Fibroblast of skin of right quadriceps (primary cell): Measurements from ENCODE around the gene GRAMD4.
A peak's percentile ranks its signal among the peaks of the same experiment; 100 is the strongest.

ENCODE experiments used
- DNase-seq: peaks from one replicate; pipeline ENCODE4 v3.0.0-alpha.2; 2013

The GRAMD4 gene, protein sequence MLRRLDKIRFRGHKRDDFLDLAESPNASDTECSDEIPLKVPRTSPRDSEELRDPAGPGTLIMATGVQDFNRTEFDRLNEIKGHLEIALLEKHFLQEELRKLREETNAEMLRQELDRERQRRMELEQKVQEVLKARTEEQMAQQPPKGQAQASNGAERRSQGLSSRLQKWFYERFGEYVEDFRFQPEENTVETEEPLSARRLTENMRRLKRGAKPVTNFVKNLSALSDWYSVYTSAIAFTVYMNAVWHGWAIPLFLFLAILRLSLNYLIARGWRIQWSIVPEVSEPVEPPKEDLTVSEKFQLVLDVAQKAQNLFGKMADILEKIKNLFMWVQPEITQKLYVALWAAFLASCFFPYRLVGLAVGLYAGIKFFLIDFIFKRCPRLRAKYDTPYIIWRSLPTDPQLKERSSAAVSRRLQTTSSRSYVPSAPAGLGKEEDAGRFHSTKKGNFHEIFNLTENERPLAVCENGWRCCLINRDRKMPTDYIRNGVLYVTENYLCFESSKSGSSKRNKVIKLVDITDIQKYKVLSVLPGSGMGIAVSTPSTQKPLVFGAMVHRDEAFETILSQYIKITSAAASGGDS

DNA sequence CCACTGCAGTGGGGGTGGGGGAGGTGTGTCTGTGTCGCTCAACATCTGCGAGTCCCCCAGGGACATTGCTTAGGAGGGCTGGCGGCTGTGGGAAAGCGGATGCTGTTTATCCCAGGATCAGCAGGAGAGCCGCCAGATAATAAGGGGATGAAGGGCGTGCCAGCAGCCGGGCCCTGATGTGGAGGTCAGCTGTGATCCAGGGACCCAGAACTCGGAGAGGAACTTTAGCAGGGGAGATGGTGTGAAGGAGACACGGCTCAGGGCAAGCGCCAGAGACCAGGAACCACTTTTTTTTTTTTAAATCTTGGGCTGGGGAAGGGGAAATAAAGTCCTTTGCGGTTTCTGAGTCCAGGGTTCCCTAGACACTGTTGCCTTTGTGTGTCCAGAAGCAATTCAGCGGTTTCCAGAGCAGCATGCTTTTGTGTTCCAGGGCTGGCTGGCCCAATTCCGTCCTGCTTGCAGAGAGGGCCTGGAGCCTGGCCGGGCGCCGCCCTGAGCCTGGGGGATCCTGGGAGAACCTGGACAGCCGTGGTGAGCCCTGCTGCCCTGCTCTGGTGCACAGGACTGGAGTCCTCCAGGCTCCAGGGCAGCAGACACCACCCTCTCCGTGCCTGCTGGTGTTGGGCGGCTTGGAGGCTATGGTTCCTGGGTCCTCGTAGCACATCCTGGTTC is at the start of gene GRAMD4:
Gene GRAMD4 (plus strand): TSS at position 557 of the 672 bp plus-strand sequence. CDS start 6,414 bp downstream, outside the sequence.
- no peak for DNase-seq

DNA sequence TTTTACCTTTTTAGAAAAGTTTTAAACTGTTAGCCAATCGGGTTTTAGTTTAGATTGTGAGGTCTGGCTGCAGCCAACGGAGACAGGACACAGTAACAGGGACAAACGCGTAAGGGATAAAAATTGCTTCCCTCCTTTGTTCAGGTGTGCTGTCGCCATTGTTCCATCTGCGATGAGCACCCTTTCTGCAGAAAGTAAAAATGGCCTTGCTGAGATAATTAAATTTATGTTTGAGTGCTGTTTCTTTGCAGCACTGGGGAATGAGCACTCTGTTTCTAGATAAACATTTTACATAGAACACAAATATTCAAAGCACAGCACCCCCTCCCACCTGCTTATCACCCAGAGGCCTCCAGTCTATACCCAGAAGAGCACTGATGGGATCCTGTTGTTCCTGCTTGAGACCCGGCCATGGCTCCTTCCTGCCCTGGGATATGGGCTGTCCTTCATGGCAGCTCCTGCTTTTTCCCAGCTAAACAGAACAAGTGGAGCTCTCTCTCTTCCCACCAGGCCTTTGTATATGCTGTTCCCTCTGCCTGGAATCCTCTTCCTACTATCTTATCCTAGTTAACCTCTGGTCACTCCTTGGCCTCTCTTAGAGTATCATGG is 48.4 kb upstream of the GRAMD4 start:
- no peak for DNase-seq

DNA sequence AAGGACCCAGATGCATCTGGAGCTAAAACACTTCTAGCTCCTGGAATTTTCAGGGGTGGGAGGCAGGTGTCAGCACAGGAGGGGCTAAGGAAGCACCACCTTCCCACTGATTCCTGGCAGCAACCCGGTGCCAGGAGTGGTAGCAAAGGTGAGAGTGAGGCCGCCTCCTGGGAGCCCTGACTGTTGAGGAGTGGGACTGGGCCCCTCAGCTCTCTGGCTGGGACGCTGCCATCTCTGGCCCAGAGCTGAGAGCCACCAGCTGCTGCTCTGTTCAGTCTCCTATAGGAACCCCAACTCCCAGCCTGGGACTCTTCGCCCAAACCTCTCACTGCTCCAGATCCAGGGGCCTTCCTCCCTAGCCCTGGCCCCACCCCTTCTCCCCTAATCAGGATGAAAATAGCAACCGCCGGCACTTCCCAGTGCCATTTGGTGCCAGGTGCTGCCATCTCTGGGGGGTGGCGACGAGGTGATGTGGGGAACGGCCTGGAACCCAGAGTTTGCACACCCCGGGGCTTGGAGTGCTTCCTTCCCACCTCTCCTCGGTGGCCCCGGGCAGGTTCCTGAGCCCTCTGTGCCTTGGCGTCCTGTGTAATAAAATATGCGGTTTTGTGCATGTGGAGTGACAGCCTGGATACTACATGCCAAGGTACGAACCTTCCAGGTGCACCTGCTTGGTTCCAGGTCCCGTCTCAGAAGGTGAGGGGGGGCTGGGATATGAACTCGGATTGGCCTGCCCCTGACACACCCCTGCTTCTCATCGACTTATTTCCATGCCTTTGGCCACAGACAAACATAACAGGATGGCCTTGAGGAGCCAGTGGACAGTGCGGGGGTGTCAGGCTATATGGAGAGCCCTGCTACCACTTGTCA is 47.0 kb upstream of the GRAMD4 start:
- DNase-seq: no peak

DNA sequence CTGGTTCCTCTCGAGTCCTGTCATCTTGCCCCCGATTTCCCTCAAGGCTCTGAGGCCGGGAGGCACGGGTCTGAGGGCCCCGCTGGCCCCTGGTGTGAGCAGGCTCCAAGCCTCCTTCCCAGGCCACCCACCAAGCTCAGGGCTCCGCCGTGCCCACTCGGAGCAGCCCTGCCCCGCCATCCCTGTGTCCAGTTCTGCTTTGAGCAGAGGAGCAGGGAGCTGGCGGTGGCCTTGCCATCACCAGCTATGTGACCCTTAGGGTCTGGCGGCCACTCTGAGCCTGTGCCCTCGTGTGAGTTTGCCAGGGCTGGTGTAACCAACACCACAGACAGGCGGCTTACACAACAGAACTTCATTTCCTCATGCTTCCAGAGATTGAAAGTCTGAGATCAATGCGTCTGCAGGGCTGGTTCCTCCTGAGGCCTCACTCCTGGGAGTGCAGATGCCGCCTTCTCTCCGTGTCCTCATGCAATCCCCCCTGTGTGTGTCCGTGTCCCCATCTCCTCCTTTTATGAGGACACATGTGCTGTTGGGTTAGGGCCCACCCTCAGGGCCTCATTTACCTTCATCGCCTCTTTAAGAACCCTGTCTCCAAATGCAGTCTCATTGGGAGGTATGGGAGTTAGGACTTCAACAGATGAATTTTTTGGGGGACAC is 46.3 kb upstream of the GRAMD4 start:
- DNase-seq: no peak

DNA sequence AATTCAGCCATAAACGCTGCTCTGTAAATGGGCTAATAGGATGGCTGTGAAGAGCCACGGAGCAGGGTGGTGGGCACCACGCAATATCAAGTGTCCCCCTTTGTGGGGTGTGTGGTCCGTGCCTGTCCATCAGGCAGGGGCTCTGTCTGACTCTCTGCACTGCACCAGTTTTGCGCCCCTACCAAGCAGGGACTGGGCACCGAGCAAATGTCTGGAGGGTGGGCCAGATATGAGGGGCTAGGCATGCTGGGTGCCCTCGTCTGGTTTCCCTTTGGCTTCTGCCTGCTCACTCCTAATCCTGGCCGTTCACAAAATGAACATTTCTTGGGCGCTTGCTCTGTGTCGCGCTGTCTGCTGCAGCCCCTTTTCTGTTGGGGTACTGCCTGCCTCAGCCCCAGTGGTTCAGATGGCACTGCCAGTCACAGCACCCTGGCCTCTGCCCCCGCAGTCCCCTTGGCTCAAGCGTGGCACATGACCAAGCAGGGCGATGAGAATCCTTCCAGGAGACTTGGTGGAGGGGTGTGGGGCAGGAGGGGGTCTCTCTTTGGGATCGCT is 45.7 kb upstream of the GRAMD4 start:
- DNase-seq: no peak

DNA sequence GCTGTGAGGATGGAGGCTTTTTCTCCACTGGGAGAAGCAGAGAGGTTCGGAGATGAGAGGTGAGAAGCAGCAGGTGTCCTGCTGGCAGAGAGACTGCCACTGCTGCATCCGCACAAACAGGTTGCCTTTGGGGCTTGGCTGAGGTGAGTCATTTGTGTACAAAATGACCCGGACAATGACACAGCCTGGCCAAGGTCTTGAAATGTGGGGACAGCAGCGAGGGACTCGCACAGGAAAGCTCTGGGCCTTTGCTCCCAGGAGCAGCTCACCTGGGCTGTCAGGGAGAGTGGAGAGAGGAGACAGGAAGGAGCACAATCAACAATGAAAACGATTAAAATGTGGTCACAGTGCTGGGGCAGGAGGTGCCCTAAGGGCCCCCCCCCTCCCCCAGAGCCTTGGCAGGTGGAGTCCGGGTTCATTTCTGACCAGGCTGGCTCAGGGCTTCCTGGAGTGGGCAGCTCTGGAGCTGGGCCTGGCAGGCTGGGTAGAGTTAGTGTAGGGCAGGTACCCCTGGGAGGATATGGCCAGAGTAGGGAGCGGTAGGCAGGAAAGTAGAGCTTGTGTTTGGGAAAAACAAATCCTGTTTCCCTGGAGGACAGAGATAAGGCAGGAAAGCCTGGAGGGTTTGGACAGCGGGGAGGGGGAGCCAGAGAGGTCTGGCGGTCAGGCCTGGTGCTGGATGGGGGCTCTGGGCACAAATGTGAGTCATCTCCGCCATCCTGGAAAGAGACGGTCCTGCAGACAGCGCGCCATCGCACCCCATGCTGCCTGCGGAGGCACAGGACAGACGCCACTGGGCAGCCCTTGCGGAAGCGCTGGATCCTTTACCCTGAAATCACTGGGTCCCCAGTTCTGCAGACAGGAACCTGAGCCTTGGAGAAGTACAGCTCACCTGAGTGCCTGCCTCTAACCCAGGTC is 44.9 kb upstream of the GRAMD4 start:
- DNase-seq: no peak

DNA sequence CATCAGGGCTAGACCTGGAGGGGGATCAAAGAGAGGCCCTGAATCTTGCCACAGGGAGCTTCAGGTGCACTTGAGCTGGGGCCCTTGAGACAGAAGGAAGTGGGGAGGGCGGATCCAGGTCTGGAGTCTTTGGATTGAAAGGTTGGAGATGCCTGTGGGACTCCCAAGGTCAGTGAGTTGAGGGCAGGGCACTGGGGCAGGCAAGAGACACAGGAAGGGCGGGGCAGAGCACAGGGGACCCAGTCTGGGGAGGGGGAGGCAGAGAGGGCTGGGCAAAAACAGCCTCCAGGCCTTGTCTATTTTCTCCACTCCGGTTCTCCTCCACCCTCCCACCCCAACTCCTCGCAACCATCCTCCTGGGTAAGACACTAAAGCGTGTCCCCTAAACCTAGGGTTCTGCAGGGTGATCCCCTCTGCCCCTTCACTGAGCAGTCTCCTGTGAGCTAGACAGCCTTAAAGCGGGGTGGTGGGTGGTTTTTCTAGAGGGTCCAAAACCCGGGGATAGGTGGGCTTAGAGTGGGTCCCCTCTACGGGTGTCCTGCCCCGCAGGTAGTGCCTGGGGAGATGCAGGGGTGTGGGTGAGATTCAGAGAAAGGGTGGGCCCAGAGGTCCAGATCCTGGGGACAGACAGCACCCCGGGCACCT is 44.2 kb upstream of the GRAMD4 start:
- no peak for DNase-seq

DNA sequence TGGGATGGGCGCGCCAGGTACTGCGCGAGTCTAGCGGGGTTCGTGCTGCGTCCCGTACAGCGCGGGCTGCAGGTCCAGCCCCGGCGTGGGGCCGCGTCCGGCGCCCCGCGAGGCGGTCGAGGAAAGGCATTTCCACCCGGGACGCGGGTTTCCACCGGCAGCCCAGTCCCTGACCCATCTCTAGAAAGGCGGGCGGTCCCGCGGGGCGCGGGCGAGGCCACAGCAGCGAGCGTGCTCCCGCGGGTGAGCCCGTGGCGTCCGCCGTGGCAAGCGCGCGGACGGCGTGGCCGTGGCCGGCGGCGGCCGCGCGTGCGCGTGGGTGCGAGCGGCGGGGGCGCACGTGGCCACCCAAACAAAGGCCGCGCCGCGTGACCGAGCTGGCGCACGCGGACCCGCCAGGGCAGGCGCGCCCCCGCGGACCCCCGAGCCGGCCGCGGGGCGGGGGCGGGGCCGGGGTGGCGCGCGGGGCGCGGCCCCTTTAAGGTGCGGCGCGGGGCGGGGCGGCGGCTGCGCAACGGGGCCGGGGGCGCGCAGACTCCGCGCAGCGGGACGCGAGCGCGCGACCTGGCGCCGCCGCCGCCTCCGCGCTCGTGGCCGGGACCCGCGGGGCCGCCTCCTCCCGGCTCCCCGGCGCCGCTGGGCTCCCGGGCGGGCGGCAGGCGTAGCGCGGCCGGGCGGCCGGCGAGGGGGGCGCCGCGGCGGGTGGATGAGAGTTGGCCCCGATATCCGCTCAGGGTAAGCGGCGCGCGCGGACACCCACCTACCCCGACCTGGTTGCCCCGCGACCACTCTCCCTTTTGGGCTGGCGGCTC is 43.4 kb upstream of the GRAMD4 start:
- DNase-seq: peak; percentile 49

DNA sequence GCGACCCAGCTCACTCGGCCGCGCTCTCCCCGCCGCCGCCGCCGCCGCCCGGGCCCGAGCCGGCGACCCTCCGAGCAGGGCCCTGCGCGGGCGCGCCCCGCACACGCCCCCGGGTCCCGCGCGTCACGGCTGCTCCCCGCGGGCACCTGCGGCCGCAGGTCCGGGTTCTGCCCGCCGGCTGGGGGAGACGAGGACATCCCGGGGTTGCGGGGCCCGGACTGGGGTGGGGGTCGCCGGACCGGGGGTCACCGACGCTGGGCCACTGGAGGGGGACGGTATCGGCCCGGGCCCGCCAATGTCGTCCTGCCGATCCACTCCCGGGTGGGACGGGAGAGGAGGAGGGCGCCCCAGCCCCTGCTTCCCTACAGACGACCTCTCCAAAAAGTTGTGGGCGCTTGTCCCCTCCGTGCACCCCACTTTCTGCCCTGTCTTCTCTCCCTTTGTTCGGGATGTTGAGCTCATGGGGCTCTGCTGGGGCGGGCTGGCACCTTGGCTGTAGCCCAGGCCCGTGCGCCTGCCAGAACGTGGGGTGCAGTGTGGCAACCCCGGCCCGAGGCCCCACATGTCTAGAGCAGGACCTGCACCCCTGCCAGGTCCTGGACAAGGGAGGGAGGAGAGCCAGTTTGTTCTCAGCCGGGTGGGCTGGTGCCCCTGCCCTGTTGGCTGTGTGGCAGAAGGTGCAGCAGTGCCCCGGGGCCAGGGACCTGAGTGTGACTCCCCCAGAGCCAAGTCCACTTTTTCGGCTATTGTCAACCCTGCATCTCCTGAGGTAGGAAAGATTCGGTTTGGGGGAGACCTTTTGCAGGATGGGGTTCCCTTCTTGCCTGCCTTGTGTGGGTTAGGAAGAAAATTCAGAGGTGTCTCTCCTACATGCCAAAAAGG is 42.6 kb upstream of the GRAMD4 start:
- no peak for DNase-seq

DNA sequence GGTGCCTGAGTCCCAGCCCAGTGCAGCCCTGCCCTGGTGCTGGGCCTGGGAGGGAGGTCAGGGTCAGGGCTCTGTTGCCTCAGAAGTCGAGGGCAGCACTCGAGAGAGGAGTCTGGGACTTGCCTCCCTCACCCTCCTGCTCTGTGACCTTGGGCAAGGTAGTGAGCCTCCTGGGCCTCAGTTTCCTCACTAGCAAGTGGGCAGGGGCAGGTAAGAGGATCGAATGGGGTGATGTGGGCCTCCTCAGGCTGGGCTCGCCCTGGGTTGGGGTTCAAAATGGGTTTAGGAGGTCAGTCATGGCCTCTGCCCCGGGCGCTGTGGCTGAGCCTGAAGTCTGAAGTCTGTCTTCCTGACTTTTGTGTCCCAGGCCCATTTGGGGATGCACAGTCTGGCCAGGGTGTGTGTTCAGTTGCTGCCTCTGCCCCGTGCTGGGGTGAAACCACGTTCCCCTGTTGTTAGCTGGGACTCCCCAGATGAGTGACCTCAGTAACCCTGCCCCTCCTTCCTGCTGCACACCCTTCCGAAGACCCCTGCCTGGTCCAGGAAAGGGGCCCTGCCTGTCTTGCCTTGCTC is 41.8 kb upstream of the GRAMD4 start:
- no peak for DNase-seq

DNA sequence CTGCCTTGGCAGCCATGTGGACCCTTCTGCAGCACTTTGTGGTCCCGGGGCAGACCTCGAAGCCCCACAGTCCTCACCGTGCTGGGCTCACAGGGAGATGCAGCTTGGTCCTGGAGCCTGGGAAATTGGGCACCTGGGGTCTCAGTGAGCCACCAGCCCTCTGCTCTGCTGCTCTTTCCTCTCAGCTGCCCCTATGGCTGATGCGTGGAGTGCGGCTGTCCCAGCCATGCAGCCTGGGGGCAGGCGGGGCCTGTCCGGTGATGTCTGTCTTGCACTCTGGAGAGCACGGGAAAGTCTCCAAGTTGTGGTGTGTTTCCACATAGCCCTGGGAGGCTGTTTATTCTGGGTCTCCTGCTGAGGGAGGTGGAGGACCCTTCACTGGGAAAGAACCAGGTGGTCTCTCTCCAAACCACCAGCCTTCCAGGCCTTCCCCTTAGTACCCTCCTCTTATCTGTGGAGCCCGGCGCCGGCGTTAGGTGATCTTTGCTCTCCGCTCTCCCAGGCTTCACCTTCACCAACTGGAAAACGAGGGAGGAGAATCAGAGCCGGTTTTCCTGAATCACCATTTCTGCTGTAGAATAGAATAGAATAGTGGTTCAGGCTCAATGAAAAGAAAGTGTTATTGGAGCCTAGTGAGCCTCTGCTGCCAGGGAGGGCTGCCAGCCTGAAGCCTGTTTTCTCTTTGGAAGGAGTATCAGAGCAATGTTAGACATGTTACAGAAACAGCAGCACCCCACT is 41.2 kb upstream of the GRAMD4 start:
- DNase-seq: no peak

DNA sequence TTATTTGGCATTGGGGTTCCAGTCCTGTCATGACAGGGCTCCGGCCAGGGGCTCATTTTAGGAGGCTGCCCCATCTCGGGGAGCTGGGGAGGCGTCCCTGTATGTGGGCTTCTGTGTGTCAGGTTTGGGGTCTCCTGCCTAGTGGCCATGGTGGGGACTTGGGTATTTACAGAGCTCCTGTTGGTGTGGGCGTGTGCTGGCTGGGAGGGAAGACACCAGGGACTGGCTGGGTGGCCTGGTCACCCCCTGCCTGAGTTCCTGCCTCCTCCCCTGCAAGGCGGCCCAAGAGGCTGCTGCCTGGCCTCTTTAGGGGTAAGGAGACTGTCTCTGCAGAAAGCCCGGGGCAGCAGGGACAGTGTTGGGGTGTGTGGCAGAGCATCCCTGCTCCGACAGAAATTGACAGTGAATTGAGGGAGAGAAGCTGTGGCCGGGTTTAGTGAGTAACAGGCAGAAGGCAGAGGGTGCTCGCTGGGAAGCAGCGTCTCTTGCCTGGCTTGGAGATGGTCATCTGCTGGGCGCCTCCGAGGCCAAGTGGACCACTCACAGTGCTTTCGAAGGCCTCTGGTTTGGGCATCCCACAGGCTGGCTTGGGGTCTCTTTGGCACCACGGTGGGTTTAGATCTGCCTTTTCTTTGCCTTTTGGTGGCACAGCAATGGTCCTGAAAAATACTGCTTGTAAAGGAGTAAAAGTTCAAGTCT is 40.3 kb upstream of the GRAMD4 start:
- no peak for DNase-seq

DNA sequence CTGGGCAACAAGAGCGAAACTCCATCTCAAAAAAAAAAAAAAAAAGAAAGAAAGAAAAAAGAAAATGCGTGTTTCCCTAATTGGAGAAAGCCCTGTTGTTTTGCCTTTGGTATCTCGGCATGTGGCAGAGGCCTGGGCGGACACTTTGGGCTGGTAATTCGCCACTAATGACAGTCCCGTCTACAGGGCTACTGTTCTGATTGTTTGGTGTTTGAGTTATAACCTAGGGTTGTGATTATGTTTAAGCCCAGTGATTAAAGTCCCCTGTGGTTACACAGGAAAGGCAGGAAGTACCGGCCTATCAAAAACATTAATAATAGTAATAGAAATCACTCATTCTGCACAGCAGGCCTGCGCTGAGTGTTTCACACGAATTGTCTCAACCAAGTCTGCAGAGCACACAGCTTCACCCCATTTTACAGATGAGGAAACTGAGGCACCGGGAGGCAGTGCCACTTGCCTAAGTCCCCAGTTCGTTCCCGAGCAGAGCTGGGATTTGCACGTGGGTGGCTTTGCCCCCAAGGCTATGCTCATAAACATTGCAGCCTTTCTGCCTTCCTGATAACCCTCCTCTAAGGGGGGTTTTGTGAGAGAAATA is 39.1 kb upstream of the GRAMD4 start:
- DNase-seq: no peak

DNA sequence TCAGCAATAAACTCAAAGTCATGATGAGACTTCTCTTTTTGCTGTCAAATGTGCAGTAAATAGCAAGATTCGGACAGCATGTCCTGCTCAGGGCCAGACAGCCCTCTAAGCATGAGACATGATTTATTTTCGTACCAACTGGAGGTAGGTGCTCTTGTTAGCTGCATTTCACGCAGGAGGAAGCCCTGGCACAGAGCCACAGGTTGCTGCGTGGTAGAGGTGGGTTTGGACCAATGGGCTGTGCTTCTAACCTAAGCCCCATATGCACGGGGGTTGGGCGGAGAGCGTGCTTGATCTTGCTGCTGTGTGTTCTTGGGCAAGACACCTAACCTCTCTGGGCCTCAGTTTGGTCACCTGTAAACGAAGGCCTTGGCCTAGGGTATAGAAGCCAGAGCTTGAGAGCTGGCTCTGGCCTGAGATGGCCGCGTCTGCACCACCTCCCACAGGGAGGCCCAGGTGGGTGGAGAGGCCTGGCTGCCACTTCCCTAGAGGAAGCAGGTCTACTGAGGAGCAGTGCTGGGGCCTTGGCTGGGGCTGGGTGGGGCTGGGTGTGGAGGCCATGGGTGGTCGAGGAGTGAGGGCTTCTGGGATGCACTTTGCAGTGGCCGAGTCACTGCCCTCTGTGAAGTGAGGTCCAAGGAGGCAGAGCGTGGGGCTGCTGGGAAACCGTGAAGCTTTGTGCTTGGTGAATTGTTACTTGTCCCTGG is 38.5 kb upstream of the GRAMD4 start:
- no peak for DNase-seq

DNA sequence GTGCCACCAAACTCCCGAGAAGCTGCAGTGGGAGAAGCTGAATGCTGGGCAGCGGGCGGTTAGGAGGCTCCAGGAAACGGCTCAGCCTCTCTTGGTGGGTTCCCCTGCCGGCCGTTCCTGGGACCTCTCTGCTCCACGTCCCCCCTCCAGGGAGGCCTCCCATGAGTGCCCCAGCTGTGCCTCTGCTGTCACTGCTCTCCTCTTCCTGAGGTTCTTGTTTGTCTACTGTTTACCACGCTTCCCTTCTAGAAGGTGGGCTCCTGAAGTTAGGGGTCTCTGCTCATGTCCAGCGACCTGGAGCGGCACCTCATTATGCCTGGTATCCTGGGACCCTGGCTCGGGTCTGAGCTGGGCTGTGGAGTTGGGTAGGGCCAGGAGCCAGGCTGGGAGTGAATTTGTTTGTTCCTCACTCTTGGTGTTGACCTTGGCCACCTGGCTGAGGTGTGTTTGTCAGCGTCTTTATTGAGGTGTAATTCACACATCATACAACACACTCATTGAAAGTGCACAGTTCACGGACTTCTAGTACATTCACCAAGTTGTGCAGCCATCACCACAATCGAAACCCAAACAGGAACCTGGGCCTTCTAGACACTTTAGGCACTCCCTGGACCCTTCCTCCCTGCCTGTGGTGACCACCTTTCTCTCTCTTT is 37.8 kb upstream of the GRAMD4 start:
- DNase-seq: no peak
